HepG2 (cell line): Measurements from ENCODE around the gene CCDC82. TPM values are rescaled to one million over a fixed set of nuclear protein-coding genes. Genes with fewer than 3 reads are reported as not detected.
A peak's percentile ranks its signal among the peaks of the same experiment; 100 is the strongest.

Experiments
- ADNP ChIP-seq: sonication (generic); formaldehyde crosslinking; IDR thresholded peaks from 2 replicates; pipeline ENCODE4 v1.4.0; 2020; ENCODE audit warnings: missing genetic modification reagents
- BCL6 ChIP-seq: IDR thresholded peaks from 2 replicates; pipeline ENCODE4 v1.6.1; 2016; ENCODE audit warnings: missing genetic modification reagents, missing compliant biosample characterization
- CBX2 ChIP-seq, 2 experiments: fragments of 200-600 bp in 1 of 2; sonication (generic); formaldehyde crosslinking in 1 of 2; IDR thresholded peaks; 2 replicates each; pipeline versions ENCODE4 v1.7.0 to v1.8.1; 2018 to 2022; ENCODE audit warnings: low read depth in 2 of 2, low read length in 1 of 2, mild to moderate bottlenecking in 1 of 2, missing genetic modification reagents in 1 of 2
- ESRRA ChIP-seq: sonication (generic); formaldehyde crosslinking; IDR thresholded peaks from 2 replicates; pipeline ENCODE4 v1.5.1; 2020; ENCODE audit warnings: mild to moderate bottlenecking, low read depth, missing genetic modification reagents
- GATA4 ChIP-seq: sonication (generic); IDR thresholded peaks from 2 replicates; pipeline ENCODE4 v1.6.1; 2016; ENCODE audit warnings: antibody characterized with exemption, low read depth, borderline replicate concordance
- HCFC1 ChIP-seq: fragments of 150-350 bp; IDR thresholded peaks from 2 replicates; pipeline ENCODE4 v1.6.1; 2014; ENCODE audit warnings: low read depth, low read length
- HDAC1 ChIP-seq: sonication (generic); formaldehyde crosslinking; IDR thresholded peaks from 2 replicates; pipeline ENCODE4 v1.5.1; 2020; ENCODE audit warnings: mild to moderate bottlenecking, missing genetic modification reagents
- HES4 ChIP-seq: sonication (generic); formaldehyde crosslinking; IDR thresholded peaks from 2 replicates; pipeline ENCODE4 v1.9.0; 2021; ENCODE audit warnings: mild to moderate bottlenecking, missing genetic modification reagents, borderline replicate concordance
- MATR3 ChIP-seq: sonication (generic); formaldehyde crosslinking; IDR thresholded peaks from 2 replicates; pipeline ENCODE4 v1.4.0; 2020; ENCODE audit warnings: missing genetic modification reagents
- MYC ChIP-seq: sonication (generic); formaldehyde crosslinking; IDR thresholded peaks from 2 replicates; pipeline ENCODE4 v1.9.0; 2021; ENCODE audit warnings: missing genetic modification reagents, borderline replicate concordance
- NFYC ChIP-seq: IDR thresholded peaks from 2 replicates; pipeline ENCODE4 v1.6.1; 2016; ENCODE audit warnings: missing genetic modification reagents, missing compliant biosample characterization
- SAFB2 ChIP-seq: sonication (generic); formaldehyde crosslinking; IDR thresholded peaks from 2 replicates; pipeline ENCODE4 v1.5.1; 2020; ENCODE audit warnings: missing genetic modification reagents, low read depth, mild to moderate bottlenecking, borderline replicate concordance
- SMAD1 ChIP-seq: sonication (generic); formaldehyde crosslinking; IDR thresholded peaks from 2 replicates; pipeline ENCODE4 v1.4.0; 2020; ENCODE audit warnings: missing genetic modification reagents, low read depth, mild to moderate bottlenecking, borderline replicate concordance
- ZBTB1 ChIP-seq: sonication (generic); formaldehyde crosslinking; IDR thresholded peaks from 2 replicates; pipeline ENCODE4 v1.4.0; 2020; ENCODE audit warnings: missing genetic modification reagents, borderline replicate concordance
- ZNF143 ChIP-seq: sonication (generic); formaldehyde crosslinking; IDR thresholded peaks from 2 replicates; pipeline ENCODE4 v1.4.0; 2020; ENCODE audit warnings: missing genetic modification reagents
- ZNF207 ChIP-seq: fragments of 450-650 bp; IDR thresholded peaks from 2 replicates; pipeline ENCODE4 v1.6.1; 2016; ENCODE audit warnings: antibody characterized with exemption, borderline replicate concordance
- ZNF572 ChIP-seq: sonication (generic); formaldehyde crosslinking; IDR thresholded peaks from 2 replicates; pipeline ENCODE4 v1.5.1; 2020; ENCODE audit warnings: mild to moderate bottlenecking, missing genetic modification reagents
- ZNF709 ChIP-seq: sonication (generic); formaldehyde crosslinking; IDR thresholded peaks from 2 replicates; pipeline ENCODE4 v1.5.0; 2020; ENCODE audit warnings: mild to moderate bottlenecking, missing genetic modification reagents
- ZNF891 ChIP-seq: sonication (generic); formaldehyde crosslinking; IDR thresholded peaks from 2 replicates; pipeline ENCODE4 v1.5.0; 2020; ENCODE audit warnings: mild to moderate bottlenecking, missing genetic modification reagents
- ZSCAN29 ChIP-seq: sonication (generic); formaldehyde crosslinking; conservative IDR thresholded peaks from 2 replicates; pipeline ENCODE4 v1.4.0; 2020; ENCODE audit warnings: mild to moderate bottlenecking, missing genetic modification reagents
- polyA plus RNA-seq, 8 experiments: library from polyadenylated mRNA; depleted of rRNA in 3 of 8; stranded (reverse) in 7 of 8; unstranded in 1 of 8; fragments of >200 nt; fragmentation: Illumina TruSeq in 4 of 8; extraction: Trizol in 4 of 8; gene quantifications; 2 replicates each; pipeline versions ENCODE4 v1.2.1 to v1.2.3, GENCODE V29; 2011 to 2016; ENCODE audit warnings: low read depth in 4 of 8, missing spikeins in 1 of 8, mixed read lengths in 1 of 8; ENCODE audit not compliant: insufficient read depth in 1 of 8
- total RNA-seq, 5 experiments: library from RNA; depleted of rRNA; stranded (reverse); fragments of >200 nt; fragmentation: Illumina TruSeq; extraction: Trizol; gene quantifications; 2 replicates each; pipeline ENCODE4 v1.2.3, GENCODE V29; 2016; ENCODE audit warnings: low read depth in 1 of 5
- TF ChIP-seq, protein P1 (sequence below): sonication (generic); formaldehyde crosslinking; IDR thresholded peaks from 2 replicates; pipeline ENCODE4 v1.5.0; 2020; ENCODE audit warnings: missing genetic modification reagents, mild to moderate bottlenecking, borderline replicate concordance
- TF ChIP-seq, protein P2 (sequence below): sonication (generic); formaldehyde crosslinking; conservative IDR thresholded peaks from 2 replicates; pipeline ENCODE4 v1.8.1; 2023; ENCODE audit warnings: missing genetic modification reagents
- TF ChIP-seq, protein P3 (sequence below): sonication (generic); formaldehyde crosslinking; conservative IDR thresholded peaks from 2 replicates; pipeline ENCODE4 v1.4.0; 2020; ENCODE audit warnings: missing genetic modification reagents
- TF ChIP-seq, protein P4 (sequence below): sonication (generic); formaldehyde crosslinking; IDR thresholded peaks from 2 replicates; pipeline ENCODE4 v1.5.0; 2020; ENCODE audit warnings: mild to moderate bottlenecking, missing genetic modification reagents

The CCDC82 gene
- total and polyA plus RNA-seq, 2 of the 13 experiments (the other 11 are each of a cell fraction or from before 2014, with no cell fraction given), result 19.7 to 25.7 TPM

DNA sequence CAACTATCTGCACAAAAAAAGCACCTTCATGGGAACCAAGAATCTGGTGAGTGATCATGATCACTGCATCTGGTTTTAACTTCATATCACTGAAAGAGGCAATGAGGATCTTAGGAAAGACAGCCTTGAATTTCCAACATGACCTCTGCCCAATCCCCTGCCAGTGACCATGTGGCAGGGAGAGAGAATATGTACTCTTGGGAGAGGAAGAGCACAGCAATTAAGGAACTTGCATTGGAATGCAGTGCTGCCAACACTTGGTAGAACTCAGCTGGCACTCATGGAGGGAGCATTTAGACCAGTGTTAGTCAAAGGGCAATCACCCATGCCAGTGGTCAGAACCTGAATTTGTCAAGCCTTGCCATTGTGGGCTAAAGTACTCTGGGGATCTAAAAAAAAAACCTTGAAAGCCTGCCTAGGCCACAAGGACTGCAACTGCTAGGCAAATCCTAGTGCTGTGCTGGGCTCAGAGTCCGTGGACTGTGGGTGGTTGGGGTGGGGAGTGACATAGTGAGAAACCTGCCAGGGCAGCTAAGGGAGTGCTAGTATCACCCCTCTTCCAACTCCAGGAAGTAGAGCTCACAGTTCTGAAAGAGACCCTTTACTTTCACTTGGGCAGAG, 23.2 kb upstream of the CCDC82 start (continued):
- TF ChIP-seq, protein P1, sequence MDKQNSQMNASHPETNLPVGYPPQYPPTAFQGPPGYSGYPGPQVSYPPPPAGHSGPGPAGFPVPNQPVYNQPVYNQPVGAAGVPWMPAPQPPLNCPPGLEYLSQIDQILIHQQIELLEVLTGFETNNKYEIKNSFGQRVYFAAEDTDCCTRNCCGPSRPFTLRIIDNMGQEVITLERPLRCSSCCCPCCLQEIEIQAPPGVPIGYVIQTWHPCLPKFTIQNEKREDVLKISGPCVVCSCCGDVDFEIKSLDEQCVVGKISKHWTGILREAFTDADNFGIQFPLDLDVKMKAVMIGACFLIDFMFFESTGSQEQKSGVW (CRISPR knock-in tag), result no peak
- TF ChIP-seq ZSCAN29 (CRISPR knock-in tag) (no peak), SAFB2 (no peak), MATR3 (no peak), ADNP (CRISPR knock-in tag) (no peak), MYC (CRISPR knock-in tag) (no peak; the same call in 1 of the 2 replicates), ESRRA (CRISPR knock-in tag) (no peak), HES4 (CRISPR knock-in tag) (no peak), ZNF709 (CRISPR knock-in tag) (no peak), ZNF572 (CRISPR knock-in tag) (no peak), ZNF891 (CRISPR knock-in tag) (no peak), ZBTB1 (CRISPR knock-in tag) (no peak), HDAC1 (CRISPR knock-in tag) (peak; percentile 21; the same call in 1 of the 2 replicates), CBX2 (IDR thresholded peaks at IDR 0.05; ENCODE audit: low read depth, low read length) (no peak), CBX2 (CRISPR knock-in tag; IDR thresholded peaks at IDR 0.05; ENCODE audit: low read depth) (no peak), NFYC (no peak), ZNF207 (no peak), BCL6 (CRISPR knock-in tag) (0 out of 2 replicates have a peak, but pooled peaks have one; percentile 6), ZNF143 (CRISPR knock-in tag) (no peak), GATA4 (no peak), HCFC1 (no peak), SMAD1 (no peak)
- TF ChIP-seq, protein P2, sequence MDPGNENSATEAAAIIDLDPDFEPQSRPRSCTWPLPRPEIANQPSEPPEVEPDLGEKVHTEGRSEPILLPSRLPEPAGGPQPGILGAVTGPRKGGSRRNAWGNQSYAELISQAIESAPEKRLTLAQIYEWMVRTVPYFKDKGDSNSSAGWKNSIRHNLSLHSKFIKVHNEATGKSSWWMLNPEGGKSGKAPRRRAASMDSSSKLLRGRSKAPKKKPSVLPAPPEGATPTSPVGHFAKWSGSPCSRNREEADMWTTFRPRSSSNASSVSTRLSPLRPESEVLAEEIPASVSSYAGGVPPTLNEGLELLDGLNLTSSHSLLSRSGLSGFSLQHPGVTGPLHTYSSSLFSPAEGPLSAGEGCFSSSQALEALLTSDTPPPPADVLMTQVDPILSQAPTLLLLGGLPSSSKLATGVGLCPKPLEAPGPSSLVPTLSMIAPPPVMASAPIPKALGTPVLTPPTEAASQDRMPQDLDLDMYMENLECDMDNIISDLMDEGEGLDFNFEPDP, result 0 out of 2 replicates have a peak, but pooled peaks have one; percentile 56
- TF ChIP-seq, protein P3, sequence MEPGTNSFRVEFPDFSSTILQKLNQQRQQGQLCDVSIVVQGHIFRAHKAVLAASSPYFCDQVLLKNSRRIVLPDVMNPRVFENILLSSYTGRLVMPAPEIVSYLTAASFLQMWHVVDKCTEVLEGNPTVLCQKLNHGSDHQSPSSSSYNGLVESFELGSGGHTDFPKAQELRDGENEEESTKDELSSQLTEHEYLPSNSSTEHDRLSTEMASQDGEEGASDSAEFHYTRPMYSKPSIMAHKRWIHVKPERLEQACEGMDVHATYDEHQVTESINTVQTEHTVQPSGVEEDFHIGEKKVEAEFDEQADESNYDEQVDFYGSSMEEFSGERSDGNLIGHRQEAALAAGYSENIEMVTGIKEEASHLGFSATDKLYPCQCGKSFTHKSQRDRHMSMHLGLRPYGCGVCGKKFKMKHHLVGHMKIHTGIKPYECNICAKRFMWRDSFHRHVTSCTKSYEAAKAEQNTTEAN, result no peak
- TF ChIP-seq, protein P4, sequence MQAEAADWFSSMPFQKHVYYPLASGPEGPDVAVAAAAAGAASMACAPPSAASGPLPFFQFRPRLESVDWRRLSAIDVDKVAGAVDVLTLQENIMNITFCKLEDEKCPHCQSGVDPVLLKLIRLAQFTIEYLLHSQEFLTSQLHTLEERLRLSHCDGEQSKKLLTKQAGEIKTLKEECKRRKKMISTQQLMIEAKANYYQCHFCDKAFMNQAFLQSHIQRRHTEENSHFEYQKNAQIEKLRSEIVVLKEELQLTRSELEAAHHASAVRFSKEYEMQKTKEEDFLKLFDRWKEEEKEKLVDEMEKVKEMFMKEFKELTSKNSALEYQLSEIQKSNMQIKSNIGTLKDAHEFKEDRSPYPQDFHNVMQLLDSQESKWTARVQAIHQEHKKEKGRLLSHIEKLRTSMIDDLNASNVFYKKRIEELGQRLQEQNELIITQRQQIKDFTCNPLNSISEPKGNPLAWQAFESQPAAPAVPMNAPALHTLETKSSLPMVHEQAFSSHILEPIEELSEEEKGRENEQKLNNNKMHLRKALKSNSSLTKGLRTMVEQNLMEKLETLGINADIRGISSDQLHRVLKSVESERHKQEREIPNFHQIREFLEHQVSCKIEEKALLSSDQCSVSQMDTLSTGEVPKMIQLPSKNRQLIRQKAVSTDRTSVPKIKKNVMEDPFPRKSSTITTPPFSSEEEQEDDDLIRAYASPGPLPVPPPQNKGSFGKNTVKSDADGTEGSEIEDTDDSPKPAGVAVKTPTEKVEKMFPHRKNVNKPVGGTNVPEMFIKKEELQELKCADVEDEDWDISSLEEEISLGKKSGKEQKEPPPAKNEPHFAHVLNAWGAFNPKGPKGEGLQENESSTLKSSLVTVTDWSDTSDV (CRISPR knock-in tag), result no peak
